Adrenal gland (tissue), 12 donors: Measurements from ENCODE around the gene MGMT. TPM values are rescaled to one million over a fixed set of nuclear protein-coding genes. Genes with fewer than 3 reads are reported as not detected.

Experiments
- DNase-seq, 7 donors: peaks; one replicate each; pipeline ENCODE4 v3.0.0-alpha.2; 2019 to 2020
- H3K27ac ChIP-seq, 5 donors: fragments of 200-600 bp; sonication (generic) in 4 of 5; 1 replicate in 3 of 5; 2 replicates in 2 of 5; pipeline versions ENCODE4 v1.5.1 to v1.8.0; 2016 to 2020; ENCODE audit warnings: mild to moderate bottlenecking in 1 of 5
- H3K27me3 ChIP-seq: fragments of 200-600 bp; 2 replicates; pipeline ENCODE4 v1.8.0; 2021
- H3K36me3 ChIP-seq, 2 donors: fragments of 200-600 bp; replicated peaks in 1 of 2; 1 replicate in 1 of 2; 2 replicates in 1 of 2; pipeline versions ENCODE4 v1.5.1 to v1.8.0; 2018 to 2022
- H3K4me1 ChIP-seq, 2 donors: fragments of 200-600 bp; replicated peaks in 1 of 2; 1 replicate in 1 of 2; 2 replicates in 1 of 2; pipeline versions ENCODE4 v1.5.1 to v1.8.0; 2018 to 2021
- H3K4me3 ChIP-seq, 4 donors: fragments of 200-600 bp; sonication (generic) in 3 of 4; one replicate each; pipeline ENCODE4 v1.5.1; 2016 to 2018
- H3K9me3 ChIP-seq, 3 donors: fragments of 200-600 bp; sonication (generic) in 1 of 3; replicated peaks in 1 of 3; 1 replicate in 2 of 3; 2 replicates in 1 of 3; pipeline versions ENCODE4 v1.5.1 to v1.8.0; 2016 to 2021
- CTCF ChIP-seq, 6 experiments: fragments of 450-650 bp in 4 of 6; fragments of 200-600 bp in 2 of 6; sonication (generic) in 1 of 6; IDR thresholded peaks; 1 replicate in 5 of 6; 2 replicates in 1 of 6; pipeline versions ENCODE4 v1.5.1 to v1.8.0; 2016 to 2021; ENCODE audit warnings: antibody characterized with exemption in 6 of 6, mild to moderate bottlenecking in 2 of 6, moderate library complexity in 1 of 6
- POLR2A ChIP-seq, 2 donors: fragments of 450-650 bp; IDR thresholded peaks; one replicate each; pipeline ENCODE4 v1.6.1; 2017; ENCODE audit warnings: antibody characterized with exemption in 2 of 2, mild to moderate bottlenecking in 2 of 2, moderate library complexity in 1 of 2
- WGBS, 4 donors: extraction: QIAGEN DNeasy Blood & Tissue Kit in 2 of 4; methylation state at CpG; one replicate each; pipeline versions ENCODE4 v1.1.5 to v1.1.7; 2013 to 2017; 5-methylcytosine and 5-hydroxymethylcytosine counted together
- intact Hi-C, 2 donors: fragments of 100-400 bp; cut with DNase I; formaldehyde crosslinking; loops; one replicate each; pipeline versions ENCODE4 v1.14.1 to v1.15.0; 2022 to 2023
- polyA plus RNA-seq, 3 donors: library from polyadenylated mRNA; stranded (reverse); fragments of 200-250 nt in 2 of 3; fragments of 350-450 nt in 1 of 3; fragmentation: Illumina TruSeq in 1 of 3; extraction: RNeasy Lipid Tissue Mini Kit (QIAGEN cat#74804) in 1 of 3; gene quantifications; one replicate each; pipeline ENCODE4 v1.2.3, GENCODE V29; 2013 to 2014
- total RNA-seq, 9 donors: library from RNA; depleted of rRNA in 4 of 9; stranded (reverse); fragments of >200 nt in 4 of 9; fragments of 120-200 nt in 1 of 9; fragmentation: NEBNext Ultra II Directional in 1 of 9; extraction: Animal tissue kit (Norgen Biotek cat#: 25700) in 1 of 9; gene quantifications; one replicate each; pipeline versions ENCODE4 v1.1.0 to v1.2.4, GENCODE V29; 2013 to 2023
- donor health status: healthy with polysubstance abuse.
- donor health status: Bipolar disorder and iron deficiency.
- donor health status: DM: yes; HTN: yes; CAD: no.
- donor health status: DM: no; HTN: no; CAD: no.
- donor health status: DM: no; HTN: no; CAD: no.
- donor health status: DM: yes; HTN: yes; CAD: no.

Gene MGMT
- total and polyA plus RNA-seq, 12 donors: 3.8 to 35.8 (median 21.2) TPM

DNA sequence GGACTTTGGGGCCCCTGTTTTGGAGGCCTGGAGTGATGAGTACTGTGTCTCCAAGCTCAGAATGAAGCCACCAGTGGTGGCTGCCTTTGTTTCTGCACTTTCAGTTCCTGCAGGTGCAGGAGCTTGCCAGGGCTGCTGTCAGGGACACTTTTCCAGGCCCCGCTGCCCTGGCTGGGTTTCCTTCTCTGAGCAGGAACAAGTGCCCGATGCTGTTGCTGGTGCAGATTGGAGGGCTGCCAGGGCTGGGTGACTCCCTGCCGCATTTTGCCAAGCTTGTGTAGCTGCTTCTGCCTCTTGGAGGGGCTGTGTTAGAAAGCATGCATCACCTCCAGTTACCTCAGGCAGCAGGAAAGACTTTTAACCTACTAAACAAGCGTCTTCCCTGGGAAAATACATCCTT lies 211.1 kb downstream of the MGMT start:
- H3K27me3 ChIP-seq: no peaks in the 10 kb centered on the region
- H3K27ac ChIP-seq: no peak overlapping the region
- no peak overlapping the region for H3K4me3 ChIP-seq
- no peaks in the 10 kb centered on the region for H3K9me3 ChIP-seq
- no peak for DNase-seq
- intact Hi-C loops: no loop called here
- no peak for TF ChIP-seq POLR2A (IDR thresholded peaks at IDR 0.05)
- no peak for TF ChIP-seq CTCF (IDR thresholded peaks at IDR 0.05)
- no peaks in the 10 kb centered on the region for H3K4me1 ChIP-seq
- WGBS, 4 donors: 82 to 92% (median 89%) methylated on average over 4 of the region's 4 CpGs
- no peaks in the 10 kb centered on the region for H3K36me3 ChIP-seq

GRCh38 chr10:129679207-129679606 lies 212.2 kb downstream of the MGMT start:
- Histone ChIP-seq H3K4me1 (no peaks in the 10 kb centered on the region), H3K4me3 (no peak overlapping the region), H3K36me3 (no peaks in the 10 kb centered on the region), H3K9me3 (no peaks in the 10 kb centered on the region), H3K27ac (no peak overlapping the region), H3K27me3 (no peaks in the 10 kb centered on the region)
- WGBS, 4 donors: 75 to 96% (median 90%) methylated on average over 10 of the region's 10 CpGs
- TF ChIP-seq CTCF (IDR thresholded peaks at IDR 0.05) (no peak), POLR2A (IDR thresholded peaks at IDR 0.05) (no peak)
- intact Hi-C loops: no loop called here
- DNase-seq: no peak

DNA sequence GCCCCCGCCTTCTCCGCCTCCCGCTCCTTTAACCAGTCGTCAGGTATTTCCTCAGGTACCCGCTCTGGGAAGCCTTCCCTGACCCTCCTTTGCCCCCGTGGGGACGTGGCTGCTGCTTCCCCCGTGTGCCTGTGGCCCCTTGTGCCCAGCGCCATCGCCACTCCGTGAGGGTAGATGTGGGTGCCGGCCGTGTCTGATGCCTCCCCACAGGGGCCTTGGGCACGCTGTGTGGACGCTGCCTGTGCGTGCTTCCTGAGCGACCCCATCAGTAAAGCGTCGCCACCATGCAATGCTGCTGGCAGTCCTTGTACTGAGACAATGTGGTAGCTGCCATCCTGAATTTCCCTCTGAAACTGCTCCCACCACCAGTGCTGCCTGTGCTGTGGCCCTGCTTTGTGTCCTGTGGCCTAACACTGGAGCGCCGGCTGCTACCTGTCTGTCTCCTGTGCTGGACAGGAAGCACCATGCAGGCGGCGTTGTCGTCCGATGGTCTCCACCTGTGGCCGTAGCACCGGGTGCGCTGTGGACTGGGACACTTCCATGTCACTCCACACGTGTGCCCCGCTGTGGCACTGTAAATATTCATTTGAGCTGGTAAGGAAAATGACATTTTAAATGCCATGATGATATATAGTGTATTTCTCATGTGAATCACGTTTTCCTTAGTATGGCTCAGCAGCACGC lies 213.8 kb downstream of the MGMT start:
- DNase-seq: no peak
- Histone ChIP-seq H3K4me3 (no peak overlapping the region), H3K27me3 (no peaks in the 10 kb centered on the region), H3K4me1 (no peaks in the 10 kb centered on the region), H3K36me3 (no peaks in the 10 kb centered on the region), H3K9me3 (no peaks in the 10 kb centered on the region), H3K27ac (no peak overlapping the region)
- no peak for TF ChIP-seq POLR2A (IDR thresholded peaks at IDR 0.05)
- no peak for TF ChIP-seq CTCF (IDR thresholded peaks at IDR 0.05)
- 96 to 97% (median 96%) methylated on average over 16 to 32 of the region's 32 CpGs for WGBS, 4 donors
- intact Hi-C loops: no loop called here

DNA sequence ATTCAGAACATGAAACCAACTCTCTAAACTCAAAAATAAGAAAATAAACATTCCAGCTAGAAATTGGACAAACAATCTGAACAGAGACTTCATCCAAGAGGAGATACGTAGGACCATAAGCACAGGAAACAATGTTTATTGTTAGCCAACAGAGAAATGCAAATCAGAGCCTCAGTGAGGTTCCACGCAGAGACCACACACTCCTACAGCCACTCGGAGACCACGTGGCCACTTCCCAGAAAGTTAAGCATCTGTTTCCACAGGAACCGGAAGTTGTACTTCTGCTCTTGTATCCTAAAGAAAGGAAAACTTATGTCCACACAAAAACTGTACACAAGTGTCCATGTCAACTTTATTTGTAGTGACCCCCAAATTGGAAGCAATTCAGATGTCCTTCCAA lies 214.8 kb downstream of the MGMT start:
- no peaks in the 10 kb centered on the region for H3K9me3 ChIP-seq
- intact Hi-C loops: no loop called here
- H3K27me3 ChIP-seq: no peaks in the 10 kb centered on the region
- no peaks in the 10 kb centered on the region for H3K36me3 ChIP-seq
- TF ChIP-seq CTCF (IDR thresholded peaks at IDR 0.05): no peak
- TF ChIP-seq POLR2A (IDR thresholded peaks at IDR 0.05): no peak
- DNase-seq: no peak
- H3K27ac ChIP-seq: no peak overlapping the region
- no peak overlapping the region for H3K4me3 ChIP-seq
- 70 to 88% (median 84%) methylated on average over 5 of the region's 5 CpGs for WGBS, 4 donors
- no peaks in the 10 kb centered on the region for H3K4me1 ChIP-seq
